NCI-H1048 (cell line): ENCODE measurements around the gene ODAD2.
"Not testable (repeated sequence)": the region's sequence is repeated elsewhere in the genome, so short reads cannot be mapped to it uniquely, and the experiment has no call there.

Experiments
- DNase-seq: peaks from one replicate; lab custom pipeline; 2025; lab: John Stamatoyannopoulos, UW

The ODAD2 gene

GRCh38 chr10:27998954-27999275 lies at the start of gene ODAD2:
Gene ODAD2 (minus strand): TSS chr10:27999079. CDS start chr10:27995142, 3,937 bp downstream.
- DNase-seq = no peak

- DNase-seq = no peak
Observed at GRCh38 chr10:28047061-28047460, 48.2 kb upstream of the ODAD2 start.

- DNase-seq = no peak
Observed at GRCh38 chr10:28046579-28046978, 47.7 kb upstream of the ODAD2 start.

- DNase-seq = no peak
Observed at GRCh38 chr10:28043941-28044340, 45.1 kb upstream of the ODAD2 start.

- DNase-seq = no peak
Observed at GRCh38 chr10:28036587-28036986, 37.7 kb upstream of the ODAD2 start.

- DNase-seq = no peak
Observed at GRCh38 chr10:28020993-28021982, 22.4 kb upstream of the ODAD2 start.

GRCh38 chr10:28020080-28020860 lies 21.4 kb upstream of the ODAD2 start:
- DNase-seq = no peak

- DNase-seq = no peak
Observed at GRCh38 chr10:28014651-28015050, 15.8 kb upstream of the ODAD2 start.

- DNase-seq = no peak
Observed at GRCh38 chr10:28012990-28013515, 14.2 kb upstream of the ODAD2 start.

- DNase-seq = no peak
Observed at GRCh38 chr10:28010821-28011220, 11.9 kb upstream of the ODAD2 start.

GRCh38 chr10:28008054-28008453 lies 9.2 kb upstream of the ODAD2 start:
- no peak for DNase-seq

GRCh38 chr10:28001353-28001752 lies 2.5 kb upstream of the ODAD2 start:
- no peak for DNase-seq

GRCh38 chr10:27998178-27998953 lies 513 bp downstream of the ODAD2 start:
- no peak for DNase-seq

- DNase-seq = no peak
Observed at GRCh38 chr10:27997865-27998177, 1.1 kb downstream of the ODAD2 start.

- DNase-seq = no peak
Observed at GRCh38 chr10:27995311-27995710, 3.6 kb downstream of the ODAD2 start.

- not testable (repeated sequence) for DNase-seq
Observed at GRCh38 chr10:27989357-27989756, 9.5 kb downstream of the ODAD2 start.

GRCh38 chr10:27986821-27987220 lies 12.1 kb downstream of the ODAD2 start:
- no peak for DNase-seq

GRCh38 chr10:27982875-27983543 lies 15.9 kb downstream of the ODAD2 start:
- DNase-seq = no peak

GRCh38 chr10:27981744-27982143 lies 17.1 kb downstream of the ODAD2 start:
- no peak for DNase-seq

GRCh38 chr10:27970795-27971194 lies 28.1 kb downstream of the ODAD2 start:
- DNase-seq = not testable (repeated sequence)

GRCh38 chr10:27969931-27970330 lies 28.9 kb downstream of the ODAD2 start:
- DNase-seq = not testable (repeated sequence)
